DND-41 (cell line): ENCODE data around the gene PSMD6.

Experiments
- CTCF ChIP-seq: IDR thresholded peaks from 2 replicates; pipeline ENCODE4 v1.5.1; 2012; ENCODE audit warnings: borderline replicate concordance, low read length, moderate library complexity, mild to moderate bottlenecking; ENCODE audit not compliant: poor library complexity, severe bottlenecking; ENCODE audit errors: extremely low read depth
- EZH2 ChIP-seq: IDR thresholded peaks from 3 replicates; pipeline ENCODE4 v1.6.1; 2012; ENCODE audit warnings: borderline replicate concordance, low read depth, mild to moderate bottlenecking, moderate library complexity, low read length, inconsistent platforms; ENCODE audit not compliant: severe bottlenecking

GRCh38 chr3:64003589-64003988, 19.7 kb downstream of the PSMD6 start:
- TF ChIP-seq CTCF (no peak), EZH2 (no peak)
